ENCODE results near the gene YRDC. TPM values are rescaled to one million over a fixed set of nuclear protein-coding genes. Genes with fewer than 3 reads are reported as not detected.

Gene YRDC
- total RNA-seq, 1 experiment from 2014 or later, result 41.8 TPM

DNA sequence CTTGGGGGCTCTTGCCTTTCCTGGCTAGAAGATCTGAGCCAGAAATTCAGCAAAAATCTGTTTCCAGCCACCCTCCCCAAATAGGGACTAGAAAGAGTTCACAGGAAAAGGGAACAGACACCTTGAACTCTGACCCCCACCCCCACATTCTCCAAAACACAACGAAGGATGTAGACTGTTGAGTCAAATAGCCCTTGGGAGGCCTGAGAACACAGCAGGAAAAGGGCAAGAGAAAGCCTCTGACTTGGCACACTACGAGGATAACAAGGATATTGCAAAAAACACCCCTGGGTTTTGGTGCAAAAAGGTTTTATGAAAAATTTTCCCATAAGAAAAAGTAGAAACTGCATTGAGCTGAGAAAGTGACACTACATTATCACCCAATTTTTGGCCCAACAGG lies 1.9 kb upstream of the YRDC start:
- Histone ChIP-seq H3K4me2 (ENCODE audit: low read length) (peak overlapping the region; percentile 92; the same call in 1 of the 2 replicates), H3K9me3 (ENCODE audit: low read length) (no peaks in the 10 kb centered on the region), H3K27ac (ENCODE audit: low read length) (0 out of 2 replicates have a peak overlapping the region, but pooled peaks have one; percentile 47), H3K36me3 (ENCODE audit: low read depth, low read length) (peaks cover 21% of the 10 kb centered on the region), H3K4me1 (ENCODE audit: insufficient read depth, low read length) (peaks cover 27% of the 10 kb centered on the region), H3K9me2 (replicated peaks; ENCODE audit: low read length) (no peaks in the 10 kb centered on the region), H2AFZ (ENCODE audit: low read length) (no peak overlapping the region), H3K79me2 (ENCODE audit: low read length) (peaks cover 38% of the 10 kb centered on the region), H3K27me3 (ENCODE audit: low read length) (no peaks in the 10 kb centered on the region), H4K20me1 (ENCODE audit: low read length) (peaks cover 16% of the 10 kb centered on the region), H3K9ac (ENCODE audit: low read length) (no peak overlapping the region), H3K4me3 (ENCODE audit: low read length) (no peak overlapping the region), H3F3A (ENCODE audit: low read length, unreplicated experiment) (no peaks in the 10 kb centered on the region)
- CTCF ChIA-PET, result no interaction called here
- intact Hi-C loops (cut with micrococcal nuclease), result loop anchor here (1.0 kb wide), 1 partner anchor 52 kb away; no protein-coding TSS in a partner anchor
- TF ChIP-seq EZH2phosphoT487 (IDR thresholded peaks at IDR 0.05; ENCODE audit: borderline replicate concordance, low read length) (no peak), CTCF (conservative IDR thresholded peaks at IDR 0.05; ENCODE audit: low read depth, low read length) (no peak), EZH2 (IDR thresholded peaks at IDR 0.05; ENCODE audit: low read length, unreplicated experiment) (no peak)
- no peak for ATAC-seq
- POLR2A ChIA-PET (ENCODE audit: unreplicated experiment), result no interaction called here
- DNase-seq, result no peak
- BruUV-seq (replicated peaks), result no TSS peak

DNA sequence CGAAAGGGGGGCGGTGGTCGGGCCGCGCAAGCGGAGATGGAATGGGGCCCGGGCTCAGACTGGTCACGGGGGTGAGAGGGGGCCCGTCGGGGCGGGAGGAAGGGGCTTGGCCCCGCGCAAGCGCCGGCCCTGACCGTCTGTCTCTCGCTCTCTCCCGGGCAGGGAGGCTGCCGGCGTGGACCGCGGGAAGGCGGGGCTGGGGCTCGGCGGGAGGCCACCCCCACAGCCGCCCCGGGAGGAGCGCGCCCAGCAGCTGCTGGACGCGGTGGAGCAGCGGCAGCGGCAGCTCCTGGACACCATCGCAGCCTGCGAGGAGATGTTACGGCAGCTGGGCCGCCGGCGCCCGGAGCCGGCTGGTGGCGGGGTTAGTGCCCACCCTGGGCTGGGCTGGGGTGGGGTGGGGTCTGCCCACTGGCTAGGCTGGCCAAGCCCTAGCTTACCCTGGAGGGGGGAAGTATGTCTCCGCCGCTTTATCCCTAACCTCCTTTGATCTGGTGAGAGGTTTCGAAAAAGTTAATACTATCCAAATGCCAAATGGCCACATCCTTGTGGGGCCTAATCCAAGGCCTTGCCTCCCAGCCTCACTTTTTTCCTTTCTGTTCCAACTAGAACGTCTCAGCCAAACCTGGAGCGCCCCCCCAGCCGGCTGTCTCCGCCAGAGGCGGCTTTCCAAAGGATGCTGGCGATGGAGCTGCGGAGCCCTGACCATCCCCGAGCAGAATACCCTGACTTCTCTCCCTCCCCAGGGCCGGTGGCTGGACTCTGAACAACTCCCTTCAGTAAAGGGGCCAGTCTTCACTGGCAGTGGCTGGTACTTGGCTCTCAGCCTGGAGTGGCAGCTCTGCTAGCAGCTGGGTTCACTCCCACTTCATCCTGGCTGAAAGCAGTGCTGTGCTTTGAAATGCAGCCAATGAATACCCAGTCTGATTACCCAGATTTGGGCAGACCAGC lies 636 bp upstream of the YRDC start:
- H3K27ac ChIP-seq (ENCODE audit: low read length), result no peak overlapping the region
- intact Hi-C loops (cut with micrococcal nuclease), result loop anchor here (1.0 kb wide), 1 partner anchor 118 kb away; a partner anchor contains a TSS
- H3K4me1 ChIP-seq (ENCODE audit: insufficient read depth, low read length), result peaks cover 27% of the 10 kb centered on the region
- ChIA-PET POLR2A (ENCODE audit: unreplicated experiment) (interaction anchor here (0.6 to 0.9 kb wide), 5 partner anchors 29 to 774 kb away, joined by 3 to 24 read pairs (median 4); partner anchors contain the start of gene MTF1), CTCF (interaction anchor here (0.6 to 1.5 kb wide), 2 partner anchors 51 to 1466 kb away, joined by 3 to 27 read pairs; partner anchors contain the start of gene MTF1)
- TF ChIP-seq EZH2 (IDR thresholded peaks at IDR 0.05; ENCODE audit: low read length, unreplicated experiment) (no peak), EZH2phosphoT487 (IDR thresholded peaks at IDR 0.05; ENCODE audit: borderline replicate concordance, low read length) (no peak), CTCF (conservative IDR thresholded peaks at IDR 0.05; ENCODE audit: low read depth, low read length) (no peak; the same call in 1 of the 2 replicates)
- H3K36me3 ChIP-seq (ENCODE audit: low read depth, low read length), result peaks cover 33% of the 10 kb centered on the region
- DNase-seq (peak; percentile 65), ATAC-seq (peak; percentile 73)
- H3K9me2 ChIP-seq (replicated peaks; ENCODE audit: low read length), result no peaks in the 10 kb centered on the region
- no peaks in the 10 kb centered on the region for H3K9me3 ChIP-seq (ENCODE audit: low read length)
- H3F3A ChIP-seq (ENCODE audit: low read length, unreplicated experiment), result no peaks in the 10 kb centered on the region
- H3K27me3 ChIP-seq (ENCODE audit: low read length), result no peaks in the 10 kb centered on the region
- peak overlapping the region; percentile 51 for H2AFZ ChIP-seq (ENCODE audit: low read length)
- H3K4me2 ChIP-seq (ENCODE audit: low read length), result peak overlapping the region; percentile 92
- peaks cover 49% of the 10 kb centered on the region for H3K79me2 ChIP-seq (ENCODE audit: low read length)
- H3K9ac ChIP-seq (ENCODE audit: low read length), result peak overlapping the region; percentile 80
- H4K20me1 ChIP-seq (ENCODE audit: low read length), result peaks cover 27% of the 10 kb centered on the region
- H3K4me3 ChIP-seq (ENCODE audit: low read length), result peak overlapping the region; percentile 81
- BruUV-seq (replicated peaks), result TSS peak; percentile 64

Measured in PC-3 (cell line).